Suppressor macrophage treated with lipopolysaccharide for 1 hour (primary cell): ENCODE results near the gene GRPEL2.

Experiments
- DNase-seq, 3 donors: peaks; one replicate each; pipeline ENCODE4 v3.0.0-alpha.2; 2020 to 2022

Gene GRPEL2

DNA sequence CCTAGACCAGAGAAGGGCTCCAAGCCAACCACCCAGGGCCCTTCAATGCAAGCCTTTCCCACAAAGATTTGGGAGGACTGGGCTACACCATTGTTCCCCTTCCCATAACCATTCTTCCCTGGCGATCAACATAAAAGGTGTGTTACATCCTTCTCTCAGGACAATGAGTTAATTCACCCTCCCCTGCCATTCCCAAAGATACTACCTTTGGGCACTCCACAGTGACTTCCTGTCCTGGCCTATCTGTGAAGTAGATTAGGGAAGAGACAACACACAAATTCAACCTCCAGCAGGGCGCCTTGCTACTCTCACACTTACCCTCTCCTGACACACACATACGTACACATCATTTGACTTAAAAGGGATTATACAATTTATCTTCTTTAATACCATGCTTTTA is 57.0 kb downstream of the GRPEL2 start:
- DNase-seq = no peak
